RWPE1 (cell line): ENCODE data around the gene AUTS2.
A peak's percentile ranks its signal among the peaks of the same experiment; 100 is the strongest.

Experiments
- CTCF ChIA-PET: fragments of 350-600 bp; sonication (Branson Sonifier 250); formaldehyde crosslinking; extraction: SDS; loops from one replicate; lab custom pipeline; 2021; lab: Yijun Ruan, JAX
- POLR2A ChIA-PET: fragments of 400-600 bp; formaldehyde crosslinking; extraction: SDS; loops from one replicate; lab custom pipeline; 2020; ENCODE audit warnings: antibody characterized with exemption; ENCODE audit not compliant: low non-redundant PET; lab: Yijun Ruan, JAX
- DNase-seq: peaks from one replicate; pipeline ENCODE4 v3.0.0; 2012; ENCODE audit warnings: low spot score
- H3K27ac ChIP-seq: fragments of 450-650 bp; 2 replicates; pipeline ENCODE4 v1.5.1; 2017
- TF ChIP-seq, protein P1 (sequence below): fragments of 450-650 bp; conservative IDR thresholded peaks from 2 replicates; pipeline ENCODE4 v1.5.1; 2017; ENCODE audit warnings: low read depth, mild to moderate bottlenecking

AUTS2 gene

GRCh38 chr7:70313687-70314086, 715.4 kb downstream of the AUTS2 start:
- ChIA-PET CTCF (no interaction called here), POLR2A (no interaction called here)
- DNase-seq, result no peak
- TF ChIP-seq, protein P1, sequence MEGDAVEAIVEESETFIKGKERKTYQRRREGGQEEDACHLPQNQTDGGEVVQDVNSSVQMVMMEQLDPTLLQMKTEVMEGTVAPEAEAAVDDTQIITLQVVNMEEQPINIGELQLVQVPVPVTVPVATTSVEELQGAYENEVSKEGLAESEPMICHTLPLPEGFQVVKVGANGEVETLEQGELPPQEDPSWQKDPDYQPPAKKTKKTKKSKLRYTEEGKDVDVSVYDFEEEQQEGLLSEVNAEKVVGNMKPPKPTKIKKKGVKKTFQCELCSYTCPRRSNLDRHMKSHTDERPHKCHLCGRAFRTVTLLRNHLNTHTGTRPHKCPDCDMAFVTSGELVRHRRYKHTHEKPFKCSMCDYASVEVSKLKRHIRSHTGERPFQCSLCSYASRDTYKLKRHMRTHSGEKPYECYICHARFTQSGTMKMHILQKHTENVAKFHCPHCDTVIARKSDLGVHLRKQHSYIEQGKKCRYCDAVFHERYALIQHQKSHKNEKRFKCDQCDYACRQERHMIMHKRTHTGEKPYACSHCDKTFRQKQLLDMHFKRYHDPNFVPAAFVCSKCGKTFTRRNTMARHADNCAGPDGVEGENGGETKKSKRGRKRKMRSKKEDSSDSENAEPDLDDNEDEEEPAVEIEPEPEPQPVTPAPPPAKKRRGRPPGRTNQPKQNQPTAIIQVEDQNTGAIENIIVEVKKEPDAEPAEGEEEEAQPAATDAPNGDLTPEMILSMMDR, result no peak
- no peak overlapping the region for H3K27ac ChIP-seq

DNA sequence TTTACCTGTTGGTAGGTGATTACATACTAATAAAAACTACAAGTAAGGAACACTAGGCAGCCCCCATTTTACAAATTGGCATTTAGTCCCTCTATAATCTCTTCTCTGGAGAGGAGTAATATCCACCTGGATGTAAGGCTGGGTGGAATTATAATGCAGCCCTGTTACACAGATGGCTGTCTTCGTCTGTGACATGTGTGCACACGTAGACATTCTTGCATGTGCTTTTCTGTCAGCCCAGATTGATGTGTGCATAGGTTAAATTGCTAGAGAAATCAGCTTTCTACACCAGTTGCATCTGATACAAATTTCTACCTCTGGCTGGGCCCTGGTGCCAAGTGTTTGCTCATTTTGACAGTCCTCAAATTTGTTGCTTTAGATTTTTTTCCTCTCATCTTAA, 715.9 kb downstream of the AUTS2 start:
- TF ChIP-seq, protein P1, result no peak
- no peak overlapping the region for H3K27ac ChIP-seq
- DNase-seq, result no peak
- POLR2A ChIA-PET, result no interaction called here
- CTCF ChIA-PET, result no interaction called here

DNA sequence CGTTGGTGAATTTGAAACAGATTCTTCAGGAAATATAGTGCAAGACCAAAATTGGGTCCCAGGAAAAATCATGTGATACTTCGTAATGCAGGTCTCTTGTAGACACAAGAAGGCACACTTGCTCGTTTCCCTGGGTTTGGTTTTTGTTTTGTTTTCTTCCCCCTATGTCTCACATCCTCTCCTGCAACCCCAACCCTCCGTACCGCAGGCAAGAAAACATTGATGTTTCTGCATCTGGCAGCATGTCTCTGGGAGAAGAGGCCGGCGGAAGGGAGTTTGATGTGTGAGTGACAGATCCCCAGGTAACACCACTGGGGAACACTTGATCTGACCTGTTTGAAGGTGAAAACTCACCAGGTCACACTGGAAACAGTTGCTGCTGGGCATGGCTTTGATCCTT, 718.5 kb downstream of the AUTS2 start:
- H3K27ac ChIP-seq, result peak overlapping the region; percentile 83
- CTCF ChIA-PET, result no interaction called here
- no peak for DNase-seq
- TF ChIP-seq, protein P1, result no peak
- POLR2A ChIA-PET, result no interaction called here

GRCh38 chr7:70317356-70317755, 719.1 kb downstream of the AUTS2 start:
- ChIA-PET POLR2A (no interaction called here), CTCF (interaction anchor here (0.5 kb wide), 1 partner anchor 50 kb away, joined by 3 read pairs; no protein-coding TSS in a partner anchor)
- H3K27ac ChIP-seq, result peak overlapping the region; percentile 83
- TF ChIP-seq, protein P1, result no peak
- peak; percentile 57 for DNase-seq

- ChIA-PET POLR2A (no interaction called here), CTCF (no interaction called here)
- no peak for DNase-seq
- TF ChIP-seq, protein P1, result no peak
- H3K27ac ChIP-seq, result no peak overlapping the region
These were observed 720.2 kb downstream of the AUTS2 start for GRCh38 chr7:70318511-70318910.

GRCh38 chr7:70319057-70319456, 720.8 kb downstream of the AUTS2 start:
- TF ChIP-seq, protein P1, result no peak
- no peak overlapping the region for H3K27ac ChIP-seq
- no peak for DNase-seq
- CTCF ChIA-PET, result no interaction called here
- POLR2A ChIA-PET, result no interaction called here
